ENCODE measurements around the gene FKBP14.
"Not testable (repeated sequence)": the region's sequence is repeated elsewhere in the genome, so short reads cannot be mapped to it uniquely, and the experiment has no call there.

Gene FKBP14

DNA sequence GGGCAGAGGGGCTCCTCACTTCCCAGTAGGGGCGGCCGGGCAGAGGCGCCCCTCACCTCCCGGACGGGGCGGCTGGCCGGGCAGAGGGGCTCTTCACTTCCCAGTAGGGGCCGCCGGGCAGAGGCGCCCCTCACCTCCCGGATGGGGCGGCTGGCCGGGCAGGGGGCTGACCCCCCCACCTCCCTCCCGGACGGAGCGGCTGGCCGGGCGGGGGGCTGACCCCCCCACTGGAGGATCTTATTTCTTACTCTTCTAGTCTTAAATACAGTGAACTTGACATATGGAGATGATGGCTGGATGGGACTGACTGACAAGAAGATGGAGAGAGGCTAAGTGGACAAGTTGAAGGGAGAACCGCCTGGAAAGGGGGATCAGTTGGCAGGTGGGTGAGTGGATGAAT is 64.9 kb downstream of the FKBP14 start:
- not testable (repeated sequence) for DNase-seq (ENCODE audit: low read depth in 3 of 3, low spot score in 1 of 3)
